AG10803 (cell line): ENCODE results near the gene ATXN7L1.
A peak's percentile ranks its signal among the peaks of the same experiment; 100 is the strongest.

Experiments used
- DNase-seq: peaks from one replicate; pipeline ENCODE4 v3.0.0; 2010; ENCODE audit warnings: low read depth
- H3K4me3 ChIP-seq: 2 replicates; pipeline ENCODE4 v1.5.1; 2011; ENCODE audit warnings: mild to moderate bottlenecking, low read length, control low read depth
- CTCF ChIP-seq: conservative IDR thresholded peaks from 2 replicates; pipeline ENCODE4 v1.5.1; 2011; ENCODE audit warnings: mild to moderate bottlenecking, low read length, control low read depth, inconsistent platforms

ATXN7L1 gene

DNA sequence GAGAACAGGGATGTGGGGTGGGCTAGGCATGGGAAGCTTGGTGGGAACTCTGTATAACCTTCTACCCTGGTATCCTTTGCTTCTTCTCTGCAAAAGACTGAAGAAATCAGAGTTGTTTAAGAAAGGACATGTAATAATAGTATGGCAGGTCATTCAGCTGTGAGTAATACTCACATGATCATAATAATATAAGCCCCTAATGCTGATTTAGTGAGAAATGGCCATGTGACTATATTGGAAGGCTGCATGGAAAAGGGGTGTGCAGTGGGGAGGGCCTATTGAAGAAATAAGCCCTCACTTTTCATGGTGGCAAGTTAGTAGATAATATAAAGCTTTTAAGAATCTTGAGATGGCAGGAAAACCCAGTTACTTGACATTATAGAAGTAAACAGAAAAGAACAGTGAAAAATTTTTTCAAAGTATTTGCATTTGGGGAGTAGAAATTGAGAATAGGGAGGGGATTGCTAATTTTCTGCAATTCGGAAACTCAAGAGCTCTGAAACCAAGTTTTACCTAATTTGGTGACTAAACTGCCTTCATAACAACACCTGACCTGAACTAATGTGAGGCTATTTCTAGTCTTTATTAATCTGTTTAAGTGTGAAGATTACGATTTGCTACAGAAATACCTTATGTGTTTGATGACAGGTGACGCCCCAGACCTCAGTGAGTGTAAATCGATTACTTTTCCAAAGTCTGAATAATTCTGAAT, 44.4 kb downstream of the ATXN7L1 start:
- TF ChIP-seq CTCF: no peak
- H3K4me3 ChIP-seq: no peak overlapping the region
- no peak for DNase-seq

GRCh38 chr7:105831302-105831620, 45.1 kb downstream of the ATXN7L1 start:
- TF ChIP-seq CTCF: no peak
- no peak overlapping the region for H3K4me3 ChIP-seq
- DNase-seq: no peak

DNA sequence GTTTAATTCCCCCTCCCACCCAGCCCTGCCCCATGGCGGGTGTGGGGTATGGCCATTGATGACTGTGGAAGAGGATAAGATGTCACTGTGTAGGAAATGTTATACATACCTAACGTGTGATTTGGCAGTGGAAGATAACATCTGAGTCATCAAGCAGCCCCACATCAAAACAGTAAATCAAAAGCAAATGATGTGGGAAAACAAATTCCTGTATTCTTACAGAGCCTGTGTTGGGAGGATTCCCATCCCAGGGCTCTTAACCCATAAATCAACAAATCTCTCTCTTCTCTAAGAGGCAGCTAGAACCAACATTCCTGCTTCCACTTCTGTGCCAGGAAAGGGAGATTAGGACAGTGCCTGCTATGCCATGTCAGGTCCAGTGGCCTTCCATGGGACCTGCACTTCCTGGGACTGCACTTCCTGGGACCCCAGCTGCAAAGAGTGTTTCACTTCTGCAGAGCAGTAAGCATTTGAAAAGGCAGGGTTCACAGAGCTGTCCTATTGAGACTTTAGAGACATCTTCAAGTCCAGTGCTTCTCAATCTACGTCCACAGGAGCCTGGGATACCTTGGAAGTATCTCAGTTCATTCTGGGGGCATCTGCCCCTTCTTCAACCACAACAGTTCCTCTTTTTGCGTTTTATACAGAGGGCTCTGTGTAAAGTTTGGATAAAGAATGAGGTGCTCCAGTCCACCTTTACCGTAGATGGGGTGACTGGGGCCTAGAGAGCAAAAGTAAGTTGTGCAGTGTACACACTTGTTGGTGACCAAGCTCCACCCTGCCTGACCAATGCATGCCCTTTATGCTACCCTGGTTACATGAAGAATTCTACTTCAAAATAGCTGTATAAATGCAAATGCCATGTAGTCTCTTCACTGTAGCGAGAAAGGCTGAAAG, 45.7 kb downstream of the ATXN7L1 start:
- DNase-seq: peak; percentile 99
- no peak overlapping the region for H3K4me3 ChIP-seq
- 0 out of 2 replicates have a peak, but pooled peaks have one; percentile 12 for TF ChIP-seq CTCF

DNA sequence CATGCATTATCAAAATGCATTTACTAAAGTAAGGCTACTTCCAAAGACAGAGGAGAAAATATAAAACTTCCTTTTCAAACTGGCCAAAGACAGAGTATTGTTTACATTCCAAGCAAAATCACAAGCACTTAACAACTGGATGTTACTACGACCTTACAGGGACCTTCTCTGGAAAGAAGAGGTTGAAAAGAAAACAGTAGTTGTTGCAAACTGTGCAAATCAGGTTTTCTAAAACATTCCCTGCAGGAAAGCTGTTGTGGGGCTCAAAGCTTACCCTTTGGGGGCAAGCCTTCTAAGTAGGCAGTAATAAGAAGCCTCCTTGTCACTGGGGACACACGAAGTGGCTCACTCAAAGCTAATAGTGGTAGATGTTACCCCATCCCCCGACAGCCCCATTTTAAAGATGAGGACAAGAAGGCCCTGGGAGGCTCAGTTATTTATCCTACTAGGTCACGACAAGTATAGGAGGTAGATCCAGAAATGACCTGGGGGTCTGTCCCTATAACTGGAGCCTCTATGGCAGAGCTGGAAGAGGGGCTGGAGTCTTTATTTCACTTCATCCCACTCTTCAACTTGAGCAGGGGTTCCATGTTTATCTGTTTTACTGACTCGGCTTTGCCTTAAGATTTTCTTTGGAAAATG, 46.6 kb downstream of the ATXN7L1 start:
- H3K4me3 ChIP-seq: no peak overlapping the region
- DNase-seq: peak; percentile 68
- TF ChIP-seq CTCF: no peak

DNA sequence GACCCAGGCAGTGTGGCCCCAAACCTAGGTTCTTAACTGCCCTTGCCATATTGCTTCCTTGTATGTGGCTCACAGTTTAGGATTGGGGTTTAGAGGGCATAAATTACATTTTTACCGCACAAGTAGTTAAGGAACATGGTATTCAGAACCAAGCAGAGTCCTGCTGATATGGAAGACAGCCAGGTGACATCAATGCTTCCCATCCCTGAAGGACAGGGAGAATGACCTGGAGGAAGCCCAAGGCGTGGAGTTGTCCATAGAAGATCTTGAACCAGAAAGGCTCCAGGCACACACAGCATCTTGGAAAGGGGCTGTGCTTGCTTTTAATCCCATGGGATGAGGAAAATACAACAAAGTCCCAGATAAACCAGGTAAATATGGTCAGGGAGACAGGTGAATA, 48.3 kb downstream of the ATXN7L1 start:
- TF ChIP-seq CTCF: no peak
- H3K4me3 ChIP-seq: no peak overlapping the region
- DNase-seq: no peak

DNA sequence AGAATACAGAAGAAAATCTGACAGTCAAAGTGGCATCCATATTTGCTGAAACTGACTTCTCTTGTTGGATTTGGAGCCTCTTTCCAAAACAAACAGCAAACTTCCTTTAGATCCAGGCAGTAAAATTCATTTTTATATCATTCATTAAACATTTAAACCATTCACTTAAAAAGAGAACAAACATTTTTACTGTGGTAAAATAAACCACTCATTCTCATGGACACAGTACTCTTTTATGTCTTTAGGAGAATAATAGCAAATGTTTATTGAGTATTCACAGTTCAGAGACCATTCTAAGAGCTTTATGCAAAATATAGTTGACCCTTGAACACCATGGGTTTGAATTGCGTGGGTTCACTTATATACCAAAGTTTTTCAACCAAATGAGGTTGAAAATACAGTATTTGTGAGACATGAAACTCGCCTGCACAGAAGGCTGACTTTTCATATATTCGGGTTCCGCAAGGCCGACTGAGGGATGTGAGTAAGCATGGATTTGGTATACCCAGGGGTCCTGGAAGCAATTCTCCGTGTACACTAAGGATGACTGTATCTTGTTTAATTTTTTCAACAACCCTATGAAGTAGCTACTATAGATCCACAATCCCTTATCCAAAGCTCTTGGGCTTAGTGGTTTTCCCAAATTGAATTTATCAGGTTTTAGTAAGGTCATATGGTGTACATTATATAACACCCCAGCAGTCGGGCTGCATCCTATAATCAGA, 49.1 kb downstream of the ATXN7L1 start:
- H3K4me3 ChIP-seq: no peak overlapping the region
- TF ChIP-seq CTCF: no peak
- no peak for DNase-seq
